Neuronal stem cell (in vitro differentiated cells): ENCODE results near the gene ABHD17C.

Experiments used
- DNase-seq: peaks from one replicate; pipeline ENCODE4 v3.0.0-alpha.2; 2013; ENCODE audit warnings: low spot score
- H2AFZ ChIP-seq: one replicate; pipeline ENCODE4 v1.6.1; 2013; ENCODE audit warnings: mild to moderate bottlenecking, low read length, inconsistent platforms
- H2AK5ac ChIP-seq: 2 replicates; pipeline ENCODE4 v1.6.1; 2013; ENCODE audit warnings: low read depth, mild to moderate bottlenecking, inconsistent platforms, low read length, moderate library complexity, mixed read lengths
- H2BK120ac ChIP-seq: 2 replicates; pipeline ENCODE4 v1.6.1; 2013; ENCODE audit warnings: low read depth, mild to moderate bottlenecking, inconsistent platforms, low read length, moderate library complexity, mixed read lengths
- H2BK12ac ChIP-seq: one replicate; pipeline ENCODE4 v1.6.1; 2013; ENCODE audit warnings: low read length, inconsistent platforms
- H2BK15ac ChIP-seq: 2 replicates; pipeline ENCODE4 v1.6.1; 2013; ENCODE audit warnings: mild to moderate bottlenecking, low read length, inconsistent platforms, mixed read lengths
- H2BK5ac ChIP-seq: one replicate; pipeline ENCODE4 v1.6.1; 2013; ENCODE audit warnings: inconsistent platforms, mild to moderate bottlenecking, low read length, moderate library complexity
- H3K14ac ChIP-seq: one replicate; pipeline ENCODE4 v1.6.1; 2013; ENCODE audit warnings: low read length, inconsistent platforms
- H3K18ac ChIP-seq: 2 replicates; pipeline ENCODE4 v1.6.1; 2013; ENCODE audit warnings: low read length, inconsistent platforms
- H3K23ac ChIP-seq: 2 replicates; pipeline ENCODE4 v1.6.1; 2013; ENCODE audit warnings: low read depth, mild to moderate bottlenecking, mixed read lengths, low read length, inconsistent platforms; ENCODE audit not compliant: poor library complexity
- H3K27ac ChIP-seq: replicated peaks from 3 replicates; pipeline ENCODE4 v1.5.1; 2013; ENCODE audit warnings: low read length, inconsistent platforms
- H3K27me3 ChIP-seq, 3 experiments: 2 replicates each; pipeline ENCODE4 v1.6.1; 2013; ENCODE audit warnings: low read length in 3 of 3, mild to moderate bottlenecking in 2 of 3, inconsistent platforms in 1 of 3, low read depth in 1 of 3, mixed read lengths in 1 of 3, moderate library complexity in 1 of 3; ENCODE audit not compliant: control insufficient read depth in 3 of 3, insufficient read depth in 3 of 3
- H3K36me3 ChIP-seq, 2 donors: replicated peaks in 1 of 2; 2 replicates each; pipeline ENCODE4 v1.6.1; 2013; ENCODE audit warnings: low read length in 2 of 2; ENCODE audit not compliant: control insufficient read depth in 2 of 2, insufficient read depth in 2 of 2
- H3K4ac ChIP-seq: 2 replicates; pipeline ENCODE4 v1.6.1; 2013; ENCODE audit warnings: inconsistent platforms, mild to moderate bottlenecking, low read length, moderate library complexity
- H3K4me1 ChIP-seq, 2 donors: 1 replicate in 1 of 2; 2 replicates in 1 of 2; pipeline ENCODE4 v1.6.1; 2013; ENCODE audit warnings: low read length in 2 of 2, low read depth in 1 of 2; ENCODE audit not compliant: control insufficient read depth in 2 of 2, insufficient read depth in 1 of 2
- H3K4me2 ChIP-seq: one replicate; pipeline ENCODE4 v1.6.1; 2013; ENCODE audit warnings: mild to moderate bottlenecking, low read length, inconsistent platforms; ENCODE audit not compliant: insufficient read depth, poor library complexity, severe bottlenecking
- H3K4me3 ChIP-seq, 2 donors: 2 replicates each; pipeline ENCODE4 v1.5.1; 2013; ENCODE audit warnings: low read length in 2 of 2, mild to moderate bottlenecking in 2 of 2, inconsistent platforms in 1 of 2, moderate library complexity in 1 of 2
- H3K79me1 ChIP-seq: one replicate; pipeline ENCODE4 v1.6.1; 2013; ENCODE audit warnings: low read depth, mild to moderate bottlenecking, inconsistent platforms, low read length, moderate library complexity
- H3K9ac ChIP-seq: one replicate; pipeline ENCODE4 v1.6.1; 2013; ENCODE audit warnings: mild to moderate bottlenecking, low read depth, low read length, inconsistent platforms; ENCODE audit not compliant: poor library complexity
- H3K9me3 ChIP-seq, 2 donors: replicated peaks in 1 of 2; 2 replicates each; pipeline versions ENCODE3 to v1.6.1; 2013; ENCODE audit warnings: low read length in 2 of 2, mild to moderate bottlenecking in 2 of 2, inconsistent platforms in 1 of 2, low read depth in 1 of 2, mixed read lengths in 1 of 2, moderate library complexity in 1 of 2; ENCODE audit not compliant: control insufficient read depth in 2 of 2, insufficient read depth in 1 of 2
- H4K8ac ChIP-seq: one replicate; pipeline ENCODE4 v1.6.1; 2013; ENCODE audit warnings: low read depth, mild to moderate bottlenecking, inconsistent platforms, low read length, moderate library complexity
- H4K91ac ChIP-seq: one replicate; pipeline ENCODE4 v1.6.1; 2013; ENCODE audit warnings: low read length, low read depth, mild to moderate bottlenecking, inconsistent platforms; ENCODE audit not compliant: poor library complexity
- WGBS, 2 donors: extraction: QIAGEN DNeasy Blood & Tissue Kit; methylation state at CpG; one replicate each; pipeline ENCODE4 v1.1.7; 2013; ENCODE audit warnings: missing lambda C conversion rate in 2 of 2, mixed read lengths in 1 of 2; ENCODE audit not compliant: insufficient read length in 2 of 2, insufficient replicate concordance in 1 of 2; ENCODE audit errors: extremely low coverage in 2 of 2; 5-methylcytosine and 5-hydroxymethylcytosine counted together

The ABHD17C gene

GRCh38 chr15:80750575-80750974, 55.5 kb downstream of the ABHD17C start:
- no peak overlapping the region for H2AFZ ChIP-seq
- H3K23ac ChIP-seq: no peak overlapping the region
- H3K79me1 ChIP-seq: peaks cover 2% of the 10 kb centered on the region
- no peak overlapping the region for H3K4ac ChIP-seq
- no peak overlapping the region for H2AK5ac ChIP-seq
- no peak overlapping the region for H3K4me2 ChIP-seq
- H2BK5ac ChIP-seq: no peak overlapping the region
- no peak overlapping the region for H2BK15ac ChIP-seq
- no peak for DNase-seq
- H3K18ac ChIP-seq: no peak overlapping the region
- no CpG with 5 or more reads among the region's 4 CpGs for WGBS, 2 donors
- no peak overlapping the region for H3K14ac ChIP-seq
- peaks cover 2 to 9% of the 10 kb centered on the region in 2 donors for H3K9me3 ChIP-seq
- H2BK120ac ChIP-seq: no peak overlapping the region
- peaks cover 5 to 39% of the 10 kb centered on the region in 2 donors for H3K36me3 ChIP-seq
- H3K4me3 ChIP-seq: no peak overlapping the region
- no peak overlapping the region for H4K91ac ChIP-seq
- H3K27me3 ChIP-seq: no peaks in the 10 kb centered on the region
- H3K27ac ChIP-seq: no peak overlapping the region
- no peak overlapping the region for H2BK12ac ChIP-seq
- no peak overlapping the region for H4K8ac ChIP-seq
- H3K9ac ChIP-seq: no peak overlapping the region
- peaks cover 7 to 26% of the 10 kb centered on the region in 2 donors for H3K4me1 ChIP-seq

GRCh38 chr15:80752204-80752603, 57.1 kb downstream of the ABHD17C start:
- WGBS, 2 donors: no CpG with 5 or more reads among the region's 4 CpGs
- Histone ChIP-seq H2BK5ac (no peak overlapping the region), H3K4me1 (peaks cover 10 to 24% of the 10 kb centered on the region in 2 donors), H4K8ac (no peak overlapping the region), H3K14ac (no peak overlapping the region), H3K23ac (no peak overlapping the region), H3K79me1 (peaks cover 2% of the 10 kb centered on the region), H3K27ac (no peak overlapping the region), H2AFZ (no peak overlapping the region), H2AK5ac (no peak overlapping the region), H2BK12ac (no peak overlapping the region), H3K18ac (no peak overlapping the region), H3K9ac (no peak overlapping the region), H3K4ac (no peak overlapping the region), H3K27me3 (no peaks in the 10 kb centered on the region), H4K91ac (no peak overlapping the region), H3K9me3 (no peaks in the 10 kb centered on the region), H2BK120ac (no peak overlapping the region), H3K4me2 (no peak overlapping the region), H3K4me3 (no peak overlapping the region), H2BK15ac (no peak overlapping the region), H3K36me3 (peaks cover 5 to 45% of the 10 kb centered on the region in 2 donors)
- no peak for DNase-seq

- H2BK12ac ChIP-seq: no peak overlapping the region
- no CpG with 5 or more reads among the region's 2 CpGs for WGBS, 2 donors
Measured at GRCh38 chr15:80753161-80753560, 58.1 kb downstream of the ABHD17C start.

GRCh38 chr15:80754014-80754413, 58.9 kb downstream of the ABHD17C start:
- H3K4me1 ChIP-seq: peaks cover 5 to 13% of the 10 kb centered on the region in 2 donors
- H3K23ac ChIP-seq: no peak overlapping the region
- no peak overlapping the region for H3K27ac ChIP-seq
- H2BK15ac ChIP-seq: no peak overlapping the region
- no peak overlapping the region for H2BK120ac ChIP-seq
- no peak overlapping the region for H3K18ac ChIP-seq
- no CpG with 5 or more reads among the region's 8 CpGs for WGBS, 2 donors
- H2AK5ac ChIP-seq: no peak overlapping the region
- H2AFZ ChIP-seq: no peak overlapping the region
- no peak overlapping the region for H2BK12ac ChIP-seq
- H3K9me3 ChIP-seq: no peaks in the 10 kb centered on the region
- no peak overlapping the region for H3K14ac ChIP-seq
- no peak for DNase-seq
- no peak overlapping the region for H4K91ac ChIP-seq
- no peak overlapping the region for H3K9ac ChIP-seq
- H3K4me3 ChIP-seq: no peak overlapping the region
- H2BK5ac ChIP-seq: no peak overlapping the region
- H3K36me3 ChIP-seq: peaks cover 5 to 45% of the 10 kb centered on the region in 2 donors
- H3K4me2 ChIP-seq: no peak overlapping the region
- no peaks in the 10 kb centered on the region for H3K79me1 ChIP-seq
- no peak overlapping the region for H4K8ac ChIP-seq
- no peak overlapping the region for H3K4ac ChIP-seq
- H3K27me3 ChIP-seq: no peaks in the 10 kb centered on the region

More at GRCh38 chr15:80753161-80753560, 58.1 kb downstream of the ABHD17C start:
- H2AFZ ChIP-seq: no peak overlapping the region
- peaks cover 5 to 45% of the 10 kb centered on the region in 2 donors for H3K36me3 ChIP-seq
- H3K4me1 ChIP-seq: peaks cover 6 to 16% of the 10 kb centered on the region in 2 donors
- no peak overlapping the region for H3K4me3 ChIP-seq
- H3K4ac ChIP-seq: no peak overlapping the region
- H3K9me3 ChIP-seq: no peaks in the 10 kb centered on the region
- H3K27ac ChIP-seq: no peak overlapping the region
- H2BK15ac ChIP-seq: no peak overlapping the region
- DNase-seq: no peak
- H2AK5ac ChIP-seq: no peak overlapping the region
- no peak overlapping the region for H3K14ac ChIP-seq
- H3K18ac ChIP-seq: no peak overlapping the region
- no peaks in the 10 kb centered on the region for H3K27me3 ChIP-seq
- peaks cover 2% of the 10 kb centered on the region for H3K79me1 ChIP-seq
- no peak overlapping the region for H4K91ac ChIP-seq
- no peak overlapping the region for H2BK5ac ChIP-seq
- no peak overlapping the region for H2BK120ac ChIP-seq
- H3K23ac ChIP-seq: no peak overlapping the region
- no peak overlapping the region for H3K9ac ChIP-seq
- no peak overlapping the region for H3K4me2 ChIP-seq
- no peak overlapping the region for H4K8ac ChIP-seq
